MM.1S (cell line): ENCODE measurements around the gene WDFY2.

ENCODE experiments used
- DNase-seq: peaks from one replicate; pipeline ENCODE4 v3.0.0-alpha.2; 2015
- H2AFZ ChIP-seq: fragments of 300-600 bp; sonication (generic); 2 replicates; pipeline ENCODE4 v1.6.0; 2016; ENCODE audit warnings: antibody characterized with exemption, low read length
- H3F3A ChIP-seq: fragments of 300-600 bp; sonication (generic); 2 replicates; pipeline ENCODE4 v1.6.1; 2016; ENCODE audit warnings: mild to moderate bottlenecking, antibody characterized with exemption, low read length, moderate library complexity, mixed read lengths; ENCODE audit not compliant: insufficient read depth
- H3K27ac ChIP-seq: fragments of 300-600 bp; sonication (generic); 2 replicates; pipeline ENCODE4 v1.5.1; 2016; ENCODE audit warnings: mild to moderate bottlenecking, low read length
- H3K27me3 ChIP-seq: fragments of 300-600 bp; sonication (generic); replicated peaks from 2 replicates; pipeline ENCODE4 v1.6.0; 2016; ENCODE audit warnings: low read length; ENCODE audit not compliant: insufficient read depth
- H3K36me3 ChIP-seq: fragments of 300-600 bp; sonication (generic); replicated peaks from 2 replicates; pipeline ENCODE4 v1.6.1; 2016; ENCODE audit warnings: mild to moderate bottlenecking, low read length, mixed read lengths; ENCODE audit not compliant: insufficient read depth
- H3K4me1 ChIP-seq: fragments of 300-600 bp; sonication (generic); 2 replicates; pipeline ENCODE4 v1.6.1; 2016; ENCODE audit warnings: low read length, mixed read lengths
- H3K4me2 ChIP-seq: fragments of 300-600 bp; sonication (generic); 2 replicates; pipeline ENCODE4 v1.6.0; 2016; ENCODE audit warnings: low read depth, low read length
- H3K4me3 ChIP-seq: fragments of 300-600 bp; sonication (generic); 2 replicates; pipeline ENCODE4 v1.5.1; 2016; ENCODE audit warnings: low read length, mixed read lengths
- H3K79me2 ChIP-seq: fragments of 300-600 bp; sonication (generic); 2 replicates; pipeline ENCODE4 v1.6.1; 2016; ENCODE audit warnings: mixed run types, low read length, mixed read lengths
- H3K9ac ChIP-seq: fragments of 300-600 bp; sonication (generic); 2 replicates; pipeline ENCODE4 v1.6.1; 2016; ENCODE audit warnings: low read length, mixed read lengths
- H3K9me2 ChIP-seq: fragments of 300-600 bp; sonication (generic); replicated peaks from 2 replicates; pipeline ENCODE4 v1.6.1; 2016; ENCODE audit warnings: mild to moderate bottlenecking, low read length, mixed read lengths; ENCODE audit not compliant: insufficient read depth
- H3K9me3 ChIP-seq: fragments of 300-600 bp; sonication (generic); replicated peaks from 2 replicates; pipeline ENCODE4 v1.6.1; 2016; ENCODE audit warnings: mild to moderate bottlenecking, low read length, mixed read lengths; ENCODE audit not compliant: insufficient read depth
- H4K20me1 ChIP-seq: fragments of 300-600 bp; sonication (generic); 2 replicates; pipeline ENCODE4 v1.6.1; 2016; ENCODE audit warnings: mild to moderate bottlenecking, low read length, moderate library complexity, mixed read lengths; ENCODE audit not compliant: insufficient read depth
- EZH2 ChIP-seq: fragments of 300-600 bp; sonication (generic); optimal IDR thresholded peaks from 2 replicates; pipeline ENCODE3; 2017; ENCODE audit warnings: low read depth, mild to moderate bottlenecking, antibody characterized with exemption, low read length, mixed read lengths
- EZH2phosphoT487 ChIP-seq: fragments of 300-600 bp; sonication (generic); IDR thresholded peaks from 2 replicates; pipeline ENCODE4 v1.6.1; 2018; ENCODE audit warnings: antibody characterized with exemption, low read length
- TF ChIP-seq, protein P1 (sequence below): fragments of 300-600 bp; sonication (generic); IDR thresholded peaks from 2 replicates; pipeline ENCODE4 v1.5.1; 2016; ENCODE audit warnings: antibody characterized with exemption, low read length, mixed read lengths

Gene WDFY2

GRCh38 chr13:51551416-51551815 is 32.8 kb upstream of the WDFY2 start:
- H2AFZ ChIP-seq = no peak overlapping the region
- H3K4me1 ChIP-seq = peaks cover 3% of the 10 kb centered on the region; the same call in 1 of the 2 replicates
- H3K4me2 ChIP-seq = peak overlapping the region; percentile 47; the same call in 1 of the 2 replicates
- H3K27me3 ChIP-seq = no peaks in the 10 kb centered on the region
- no peaks in the 10 kb centered on the region for H4K20me1 ChIP-seq
- H3K4me3 ChIP-seq = no peak overlapping the region
- no peak for DNase-seq
- no peak overlapping the region for H3K9ac ChIP-seq
- TF ChIP-seq EZH2phosphoT487 = no peak
- TF ChIP-seq, protein P1, sequence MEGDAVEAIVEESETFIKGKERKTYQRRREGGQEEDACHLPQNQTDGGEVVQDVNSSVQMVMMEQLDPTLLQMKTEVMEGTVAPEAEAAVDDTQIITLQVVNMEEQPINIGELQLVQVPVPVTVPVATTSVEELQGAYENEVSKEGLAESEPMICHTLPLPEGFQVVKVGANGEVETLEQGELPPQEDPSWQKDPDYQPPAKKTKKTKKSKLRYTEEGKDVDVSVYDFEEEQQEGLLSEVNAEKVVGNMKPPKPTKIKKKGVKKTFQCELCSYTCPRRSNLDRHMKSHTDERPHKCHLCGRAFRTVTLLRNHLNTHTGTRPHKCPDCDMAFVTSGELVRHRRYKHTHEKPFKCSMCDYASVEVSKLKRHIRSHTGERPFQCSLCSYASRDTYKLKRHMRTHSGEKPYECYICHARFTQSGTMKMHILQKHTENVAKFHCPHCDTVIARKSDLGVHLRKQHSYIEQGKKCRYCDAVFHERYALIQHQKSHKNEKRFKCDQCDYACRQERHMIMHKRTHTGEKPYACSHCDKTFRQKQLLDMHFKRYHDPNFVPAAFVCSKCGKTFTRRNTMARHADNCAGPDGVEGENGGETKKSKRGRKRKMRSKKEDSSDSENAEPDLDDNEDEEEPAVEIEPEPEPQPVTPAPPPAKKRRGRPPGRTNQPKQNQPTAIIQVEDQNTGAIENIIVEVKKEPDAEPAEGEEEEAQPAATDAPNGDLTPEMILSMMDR = no peak
- no peak for TF ChIP-seq EZH2
- no peaks in the 10 kb centered on the region for H3K79me2 ChIP-seq
- H3K9me3 ChIP-seq = no peaks in the 10 kb centered on the region
- no peak overlapping the region for H3K27ac ChIP-seq
- H3K9me2 ChIP-seq = no peaks in the 10 kb centered on the region
- no peaks in the 10 kb centered on the region for H3K36me3 ChIP-seq
- H3F3A ChIP-seq = no peaks in the 10 kb centered on the region

DNA sequence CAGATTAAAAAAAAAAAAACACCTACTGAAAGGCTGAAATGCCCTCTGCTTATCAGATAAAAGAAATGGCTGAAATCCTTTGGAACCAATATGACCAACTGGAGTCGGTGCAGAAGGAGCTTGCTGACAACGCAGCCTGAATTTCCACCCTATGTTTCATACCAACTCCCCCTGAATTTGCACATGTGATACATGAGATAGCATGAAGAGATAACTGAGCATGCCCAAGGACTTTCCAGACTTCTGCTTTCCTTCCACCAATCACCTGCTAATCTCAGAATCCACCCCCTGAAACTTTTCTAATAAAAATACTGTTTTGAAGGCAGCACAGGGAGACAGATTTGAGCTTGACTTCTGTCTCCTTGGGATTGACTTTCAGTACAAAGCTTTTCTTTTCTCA is 32.2 kb upstream of the WDFY2 start:
- no peak for DNase-seq
- no peaks in the 10 kb centered on the region for H3F3A ChIP-seq
- H3K9me2 ChIP-seq = no peaks in the 10 kb centered on the region
- H3K4me1 ChIP-seq = peaks cover 3% of the 10 kb centered on the region; the same call in 1 of the 2 replicates
- H3K4me3 ChIP-seq = no peak overlapping the region
- H3K9me3 ChIP-seq = no peaks in the 10 kb centered on the region
- no peaks in the 10 kb centered on the region for H3K79me2 ChIP-seq
- peak overlapping the region; percentile 47 for H3K4me2 ChIP-seq
- no peaks in the 10 kb centered on the region for H4K20me1 ChIP-seq
- H2AFZ ChIP-seq = 0 out of 2 replicates have a peak overlapping the region, but pooled peaks have one; percentile 42
- H3K9ac ChIP-seq = no peak overlapping the region
- no peaks in the 10 kb centered on the region for H3K27me3 ChIP-seq
- H3K27ac ChIP-seq = peak overlapping the region; percentile 9; the same call in 1 of the 2 replicates
- TF ChIP-seq EZH2phosphoT487 (no peak), EZH2 (no peak)
- TF ChIP-seq, protein P1 = no peak
- H3K36me3 ChIP-seq = no peaks in the 10 kb centered on the region

- Histone ChIP-seq H3K27me3 (no peaks in the 10 kb centered on the region), H3K79me2 (no peaks in the 10 kb centered on the region), H4K20me1 (no peaks in the 10 kb centered on the region), H3F3A (no peaks in the 10 kb centered on the region), H3K4me1 (peaks cover 3% of the 10 kb centered on the region; the same call in 1 of the 2 replicates), H3K4me2 (no peak overlapping the region), H3K27ac (no peak overlapping the region), H2AFZ (no peak overlapping the region), H3K9ac (no peak overlapping the region), H3K4me3 (no peak overlapping the region), H3K36me3 (no peaks in the 10 kb centered on the region), H3K9me3 (no peaks in the 10 kb centered on the region), H3K9me2 (no peaks in the 10 kb centered on the region)
- TF ChIP-seq, protein P1 = no peak
- TF ChIP-seq EZH2 (no peak), EZH2phosphoT487 (no peak)
- DNase-seq = no peak
Observed at GRCh38 chr13:51553531-51553930, 30.7 kb upstream of the WDFY2 start.
